T-helper 1 cell treated with Interleukin-12 subunit alpha and Interleukin-12 subunit beta and Interleukin-4 antibody, amounts not matched to agents 30 μg/mL and 1 μg/mL, for 36 hours (primary cell): Measurements from ENCODE around the gene PIH1D1.

ENCODE experiments used
- H3K27ac Mint-ChIP-seq: one replicate; pipeline ENCODE4 v1.8.0; 2021; ENCODE audit warnings: mild to moderate bottlenecking, mixed read lengths
- H3K27me3 Mint-ChIP-seq: one replicate; pipeline ENCODE4 v1.8.0; 2021; ENCODE audit warnings: low read depth, mixed read lengths
- H3K36me3 Mint-ChIP-seq: one replicate; pipeline ENCODE4 v1.8.0; 2021; ENCODE audit warnings: low read depth, mixed read lengths
- H3K4me1 Mint-ChIP-seq: one replicate; pipeline ENCODE4 v1.8.0; 2021; ENCODE audit warnings: low read depth, mixed read lengths
- H3K4me3 Mint-ChIP-seq: one replicate; pipeline ENCODE4 v1.8.0; 2021; ENCODE audit warnings: mild to moderate bottlenecking, moderate library complexity, mixed read lengths
- H3K9me3 Mint-ChIP-seq: one replicate; pipeline ENCODE4 v1.8.0; 2021; ENCODE audit warnings: mixed read lengths

PIH1D1 gene

DNA sequence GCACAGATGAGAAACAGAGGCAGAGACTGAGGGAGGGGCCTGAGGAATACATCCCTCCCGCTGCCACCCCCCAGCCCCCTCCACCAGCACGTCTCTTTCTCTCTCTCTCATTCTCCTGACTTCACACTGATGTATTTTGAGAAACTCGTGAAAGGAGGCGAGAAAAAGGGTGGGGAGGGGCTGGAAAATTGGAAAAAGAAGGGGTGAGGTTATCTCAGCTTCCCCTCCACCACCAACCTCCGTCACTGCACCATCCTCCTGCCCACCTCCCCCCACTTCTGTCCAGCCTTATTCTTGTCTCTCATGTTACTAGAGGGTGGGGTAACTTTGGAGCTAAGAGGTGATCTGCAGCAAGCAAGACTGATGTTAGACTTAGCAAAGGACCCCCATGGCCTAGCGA lies 11.8 kb downstream of the PIH1D1 start:
- Mint-ChIP-seq H3K27ac (no peak overlapping the region), H3K9me3 (no peaks in the 10 kb centered on the region), H3K4me1 (peaks cover 36% of the 10 kb centered on the region), H3K4me3 (no peak overlapping the region), H3K36me3 (no peaks in the 10 kb centered on the region), H3K27me3 (peaks cover 76% of the 10 kb centered on the region)

DNA sequence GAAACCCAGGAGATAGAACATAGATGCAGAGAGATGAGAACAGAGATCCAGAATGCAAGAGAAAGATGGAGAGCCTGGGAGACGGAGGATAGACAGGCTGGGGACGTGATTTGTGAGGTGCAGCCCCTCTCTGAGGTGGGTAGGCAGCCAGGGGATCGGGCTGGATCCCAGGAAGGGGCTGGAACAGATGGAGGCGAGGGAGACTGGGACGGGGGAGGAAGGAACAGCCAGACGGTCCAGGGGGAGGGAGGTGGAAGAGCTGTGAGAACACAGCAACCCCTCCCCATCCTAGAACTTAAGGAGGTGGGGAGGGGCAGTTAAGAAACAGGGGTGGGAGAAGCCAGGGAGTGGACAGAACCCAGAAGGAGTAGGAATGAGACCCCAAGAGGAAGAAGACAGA lies 13.4 kb downstream of the PIH1D1 start:
- no peak overlapping the region for H3K27ac Mint-ChIP-seq
- H3K27me3 Mint-ChIP-seq, result peaks cover 91% of the 10 kb centered on the region
- H3K9me3 Mint-ChIP-seq, result no peaks in the 10 kb centered on the region
- H3K4me3 Mint-ChIP-seq, result no peak overlapping the region
- no peaks in the 10 kb centered on the region for H3K36me3 Mint-ChIP-seq
- peaks cover 31% of the 10 kb centered on the region for H3K4me1 Mint-ChIP-seq

DNA sequence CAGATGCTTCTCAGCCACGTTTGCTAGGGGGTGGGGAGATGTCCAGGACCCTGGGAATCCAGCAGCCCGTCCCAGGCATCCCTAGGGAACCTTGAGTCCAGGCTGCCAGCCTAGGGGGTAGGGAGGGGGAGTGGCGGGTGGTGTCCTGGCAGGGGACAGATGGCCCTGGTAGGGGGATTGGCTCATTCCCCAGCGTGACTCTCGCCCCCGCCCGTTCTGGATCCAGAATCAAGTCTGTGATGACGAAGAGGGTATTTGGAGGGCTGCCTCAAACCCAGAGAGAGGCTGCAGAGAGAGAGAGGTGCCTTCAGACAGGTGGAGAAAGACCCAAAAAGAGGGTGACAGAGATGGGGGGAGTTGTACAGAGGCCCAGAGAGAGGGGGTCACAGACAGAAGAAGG lies 14.4 kb downstream of the PIH1D1 start:
- H3K4me3 Mint-ChIP-seq, result no peak overlapping the region
- H3K27ac Mint-ChIP-seq, result no peak overlapping the region
- H3K27me3 Mint-ChIP-seq, result peaks cover 96% of the 10 kb centered on the region
- H3K4me1 Mint-ChIP-seq, result peaks cover 26% of the 10 kb centered on the region
- H3K36me3 Mint-ChIP-seq, result no peaks in the 10 kb centered on the region
- H3K9me3 Mint-ChIP-seq, result no peaks in the 10 kb centered on the region

DNA sequence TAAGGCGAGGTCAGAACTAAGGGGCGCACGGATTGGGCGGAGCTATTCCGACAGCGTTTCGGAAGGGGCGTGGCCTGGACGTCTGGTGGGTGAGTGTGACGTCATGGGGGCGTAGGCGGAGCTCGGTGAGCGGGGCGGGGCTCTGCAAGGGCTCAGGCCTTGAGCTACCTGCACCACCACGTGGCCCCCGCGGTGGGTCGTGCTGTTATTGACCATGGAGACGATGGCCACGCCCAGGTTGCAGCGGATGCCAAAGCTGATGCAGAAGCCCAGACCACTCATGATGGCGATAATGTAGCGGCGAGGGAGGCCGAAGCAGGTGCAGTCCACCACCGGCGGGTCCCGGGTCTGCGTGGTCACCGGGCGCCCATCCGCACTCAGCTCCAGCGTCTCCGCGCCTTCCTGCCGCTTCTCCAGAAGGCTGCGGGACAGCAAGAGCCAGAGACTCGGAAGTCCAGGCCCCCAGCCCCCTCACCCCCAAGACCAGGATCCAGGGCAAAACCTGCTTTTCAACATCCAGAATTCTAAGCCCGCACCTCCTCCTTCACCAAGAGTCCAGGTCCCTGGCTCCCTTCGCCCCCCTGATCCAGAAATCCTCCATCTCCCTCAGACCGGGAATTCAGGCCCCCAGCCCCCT lies 15.1 kb downstream of the PIH1D1 start:
- no peaks in the 10 kb centered on the region for H3K9me3 Mint-ChIP-seq
- H3K4me3 Mint-ChIP-seq, result no peak overlapping the region

DNA sequence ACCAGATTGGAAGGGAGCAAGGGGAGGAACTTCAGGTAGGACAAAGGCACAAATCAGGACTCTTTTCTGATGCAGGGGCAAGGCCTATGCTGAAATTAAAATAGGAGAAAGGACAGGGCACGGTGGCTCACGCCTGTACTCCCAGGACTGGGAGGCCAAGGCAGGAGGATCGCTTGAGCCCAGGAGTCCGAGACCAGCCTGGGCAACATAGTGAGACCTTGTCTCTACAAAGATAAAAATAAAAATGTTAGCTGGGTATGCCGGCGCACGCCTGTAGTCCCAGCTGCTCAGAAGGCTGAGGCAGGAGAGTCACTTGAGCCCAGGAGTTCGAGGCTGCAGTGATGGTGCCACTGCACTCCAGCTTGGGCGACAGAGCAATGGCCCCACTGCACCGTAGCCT lies 15.9 kb downstream of the PIH1D1 start:
- Mint-ChIP-seq H3K27ac (no peak overlapping the region), H3K4me1 (peaks cover 18% of the 10 kb centered on the region), H3K27me3 (peaks cover 94% of the 10 kb centered on the region), H3K4me3 (no peak overlapping the region), H3K36me3 (no peaks in the 10 kb centered on the region), H3K9me3 (no peaks in the 10 kb centered on the region)

More for the DNA sequence above, 15.1 kb downstream of the PIH1D1 start:
- H3K27me3 Mint-ChIP-seq, result peaks cover 94% of the 10 kb centered on the region
- peaks cover 19% of the 10 kb centered on the region for H3K4me1 Mint-ChIP-seq
- no peaks in the 10 kb centered on the region for H3K36me3 Mint-ChIP-seq
- H3K27ac Mint-ChIP-seq, result peak overlapping the region; percentile 11

DNA sequence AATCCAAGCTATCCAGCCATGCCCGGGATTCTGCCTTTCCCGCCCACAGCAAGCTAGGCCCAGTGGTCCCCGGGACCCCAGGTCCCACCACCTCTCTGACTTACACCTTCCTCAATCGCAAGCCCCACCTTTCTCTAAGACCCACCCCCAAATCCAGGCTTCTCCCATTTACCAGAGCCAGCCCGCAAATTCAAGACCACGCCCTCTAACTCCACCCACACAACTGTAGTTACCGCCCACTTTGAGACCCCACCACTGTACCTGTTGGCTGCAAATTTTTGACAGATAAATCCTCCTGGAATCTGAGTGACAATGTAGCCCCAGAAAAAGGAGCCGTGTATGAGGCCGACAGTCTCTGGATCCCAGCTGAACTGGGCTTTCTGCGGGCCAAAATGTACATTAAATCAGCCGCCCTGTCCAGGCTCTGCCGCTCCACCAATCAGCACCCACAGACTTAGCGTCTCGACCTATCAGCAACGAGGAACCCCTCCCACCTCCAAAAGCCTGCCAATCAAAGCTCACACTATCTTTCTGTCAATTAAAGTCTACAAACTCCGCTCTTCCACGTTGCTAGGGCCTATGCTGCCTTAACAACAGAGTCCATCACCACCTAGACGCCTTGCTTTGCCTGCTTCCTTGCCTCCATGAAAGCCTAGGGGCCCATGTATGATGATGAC lies 16.6 kb downstream of the PIH1D1 start:
- peaks cover 17% of the 10 kb centered on the region for H3K4me1 Mint-ChIP-seq
- no peak overlapping the region for H3K27ac Mint-ChIP-seq
- no peaks in the 10 kb centered on the region for H3K36me3 Mint-ChIP-seq
- no peaks in the 10 kb centered on the region for H3K9me3 Mint-ChIP-seq
- H3K27me3 Mint-ChIP-seq, result peaks cover 94% of the 10 kb centered on the region
- H3K4me3 Mint-ChIP-seq, result no peak overlapping the region

DNA sequence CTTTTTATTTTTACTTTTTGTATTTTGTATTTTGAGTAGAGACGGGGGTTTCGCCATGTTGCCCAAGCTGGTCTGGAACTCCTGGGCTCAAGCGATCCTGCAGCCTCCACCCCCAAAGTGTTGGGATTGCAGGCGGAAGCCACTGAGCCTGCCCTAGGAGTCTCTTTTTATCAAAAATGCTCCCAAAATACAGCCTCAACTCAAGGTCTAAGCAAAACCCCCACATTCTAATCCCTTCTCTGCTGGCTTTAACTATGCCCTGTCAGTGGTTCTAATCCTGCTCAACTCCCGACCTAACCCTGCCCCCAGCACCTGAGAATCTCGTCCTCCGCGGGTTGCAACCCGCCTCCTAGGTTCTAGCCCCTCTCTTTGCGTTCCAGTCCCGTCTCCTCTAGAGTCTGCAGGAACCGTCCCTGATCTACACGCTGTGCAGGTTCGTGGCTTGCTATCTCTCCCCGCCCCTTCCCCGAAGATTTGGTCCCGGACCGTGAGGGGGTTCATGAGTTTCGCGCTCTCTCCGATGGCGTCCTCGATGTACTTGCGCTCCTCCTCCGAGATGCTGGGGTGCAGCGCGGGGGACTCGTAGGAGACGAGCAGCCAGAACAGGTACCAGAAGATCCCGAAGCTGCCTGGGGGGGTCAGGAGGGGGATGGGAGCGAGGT lies 18.2 kb downstream of the PIH1D1 start:
- H3K4me3 Mint-ChIP-seq, result no peak overlapping the region
- peaks cover 22% of the 10 kb centered on the region for H3K4me1 Mint-ChIP-seq
- peaks cover 94% of the 10 kb centered on the region for H3K27me3 Mint-ChIP-seq
- peaks cover 2% of the 10 kb centered on the region for H3K36me3 Mint-ChIP-seq
- H3K9me3 Mint-ChIP-seq, result no peaks in the 10 kb centered on the region
- no peak overlapping the region for H3K27ac Mint-ChIP-seq

DNA sequence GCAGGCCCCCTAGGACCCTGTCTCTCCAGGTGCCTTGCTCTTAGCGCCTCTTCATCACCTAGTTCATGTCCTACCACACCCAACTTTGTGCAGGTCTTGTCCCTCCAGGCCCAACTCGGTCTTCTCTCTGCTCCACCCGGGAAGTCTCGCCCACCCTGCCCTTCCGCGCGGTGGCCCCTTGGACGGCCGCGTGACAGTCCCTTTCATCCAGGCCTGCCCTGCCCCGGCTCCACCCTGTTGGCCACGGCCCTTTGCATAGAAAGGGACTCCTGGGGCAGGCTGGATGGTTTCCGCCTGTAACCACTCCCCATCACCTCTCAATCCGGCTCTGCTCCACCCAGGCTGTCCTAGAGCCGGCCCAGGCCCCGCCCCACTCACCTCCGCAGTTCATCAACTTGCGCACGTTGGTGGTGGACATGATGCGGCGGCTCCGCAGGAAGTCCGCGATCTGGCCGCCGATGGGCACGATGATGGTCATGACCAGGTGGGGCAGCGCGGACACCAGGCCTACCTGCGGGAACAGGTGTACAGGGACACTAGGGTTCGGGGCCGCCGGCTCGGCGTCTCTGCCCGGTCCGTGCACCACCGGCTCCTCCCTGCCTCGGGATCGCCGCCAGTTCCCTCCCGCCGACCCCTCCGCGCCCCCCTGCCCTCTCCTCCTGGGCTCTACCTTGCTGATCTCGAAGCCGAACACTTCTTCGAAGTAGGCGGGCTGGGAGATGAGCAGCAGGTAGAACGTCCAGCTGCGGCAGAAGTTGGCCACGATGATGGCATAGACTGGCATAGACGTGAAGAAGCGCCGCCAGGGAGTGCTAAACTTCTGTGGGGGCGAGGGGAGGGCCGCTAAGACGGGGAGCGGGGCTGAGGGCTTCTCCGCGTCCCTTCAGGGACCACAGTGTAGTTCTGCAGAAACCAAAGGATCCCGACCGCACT lies 19.2 kb downstream of the PIH1D1 start:
- Mint-ChIP-seq H3K36me3 (peaks cover 2% of the 10 kb centered on the region), H3K27ac (no peak overlapping the region), H3K27me3 (peaks cover 94% of the 10 kb centered on the region), H3K4me1 (peaks cover 24% of the 10 kb centered on the region), H3K9me3 (no peaks in the 10 kb centered on the region), H3K4me3 (no peak overlapping the region)

DNA sequence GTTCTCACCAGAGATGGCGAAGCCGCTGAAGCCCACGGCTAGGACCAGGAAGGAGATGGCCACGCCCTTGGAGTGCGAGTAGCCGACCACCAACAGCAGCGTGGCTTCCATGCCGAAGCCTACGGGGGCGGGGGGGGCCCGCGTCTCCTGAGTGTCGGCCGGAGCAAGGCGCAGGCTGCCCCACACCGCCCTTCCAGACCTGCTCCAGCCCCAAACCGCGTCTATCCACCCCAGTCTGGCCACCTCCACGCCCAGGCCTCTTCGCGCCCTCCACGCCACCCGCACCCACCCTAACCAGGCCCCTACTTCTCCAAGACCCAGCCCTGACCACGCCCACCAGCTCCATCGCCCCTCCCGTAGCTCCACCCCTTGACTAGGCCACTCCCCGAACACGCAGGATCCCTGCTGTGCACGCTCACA lies 20.3 kb downstream of the PIH1D1 start:
- Mint-ChIP-seq H3K27me3 (peaks cover 96% of the 10 kb centered on the region), H3K4me3 (no peak overlapping the region), H3K4me1 (peaks cover 30% of the 10 kb centered on the region), H3K36me3 (peaks cover 6% of the 10 kb centered on the region), H3K27ac (no peak overlapping the region), H3K9me3 (no peaks in the 10 kb centered on the region)

DNA sequence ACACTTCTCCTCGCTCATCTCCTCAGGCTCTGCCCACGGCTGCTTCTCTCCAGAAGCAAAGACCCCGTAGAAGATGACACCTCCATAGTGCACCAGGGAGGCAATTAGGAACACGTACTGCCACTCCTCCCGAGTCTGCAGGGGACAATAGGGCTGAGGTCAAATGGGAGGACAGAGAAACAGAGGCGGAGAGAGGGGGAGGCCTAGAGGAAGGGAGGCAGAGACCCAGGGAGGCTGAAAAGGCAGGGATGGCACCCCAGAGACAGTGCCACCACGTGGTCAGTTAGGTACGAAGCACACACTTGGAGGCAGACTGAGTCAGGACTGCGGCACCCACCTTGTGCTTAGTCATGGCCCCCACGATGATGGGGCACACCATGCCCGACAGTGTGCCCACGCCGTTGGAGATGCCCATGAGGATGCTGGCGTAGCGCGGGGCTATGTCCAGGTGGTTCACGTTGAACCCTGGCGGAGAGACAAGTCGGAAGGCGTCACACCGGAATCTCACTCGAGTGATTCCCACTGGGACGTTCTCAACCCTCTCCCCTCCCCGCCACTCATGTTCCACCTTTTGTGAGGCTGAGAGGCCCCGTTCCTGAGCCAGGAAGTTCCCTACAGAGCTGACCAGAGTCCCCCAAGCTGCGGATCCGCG lies 20.8 kb downstream of the PIH1D1 start:
- no peak overlapping the region for H3K27ac Mint-ChIP-seq
- peaks cover 29% of the 10 kb centered on the region for H3K4me1 Mint-ChIP-seq
- H3K9me3 Mint-ChIP-seq, result no peaks in the 10 kb centered on the region
- H3K27me3 Mint-ChIP-seq, result peaks cover 96% of the 10 kb centered on the region
- no peak overlapping the region for H3K4me3 Mint-ChIP-seq
- H3K36me3 Mint-ChIP-seq, result peaks cover 6% of the 10 kb centered on the region

DNA sequence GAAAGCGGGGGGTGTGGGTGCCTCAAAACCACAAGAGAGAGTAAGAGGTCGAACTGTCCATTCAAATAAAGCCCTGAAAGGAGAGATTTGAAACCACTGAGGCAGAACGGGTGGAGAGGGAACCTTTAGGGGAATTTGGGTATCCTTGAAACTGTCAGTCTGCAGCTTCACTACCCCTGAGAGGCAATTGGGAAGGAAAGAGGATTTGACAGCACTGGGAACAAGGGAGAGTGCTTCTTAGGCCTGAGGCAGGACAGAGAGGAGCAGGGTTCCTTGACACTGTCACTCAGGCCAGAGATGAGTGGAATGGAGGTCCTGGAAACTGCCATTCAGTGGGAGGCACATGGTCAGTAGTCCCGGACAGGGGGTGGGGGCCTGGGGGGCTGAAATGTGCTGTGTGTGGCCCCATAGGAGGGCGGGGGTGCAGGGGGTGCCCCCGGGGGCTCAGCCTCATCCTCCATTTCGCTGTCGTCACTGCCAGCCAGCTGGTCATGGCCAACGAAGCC lies 21.4 kb downstream of the PIH1D1 start:
- H3K4me3 Mint-ChIP-seq, result no peak overlapping the region
- peaks cover 31% of the 10 kb centered on the region for H3K4me1 Mint-ChIP-seq
- H3K27ac Mint-ChIP-seq, result no peak overlapping the region
- peaks cover 6% of the 10 kb centered on the region for H3K36me3 Mint-ChIP-seq
- H3K27me3 Mint-ChIP-seq, result peaks cover 96% of the 10 kb centered on the region
- H3K9me3 Mint-ChIP-seq, result no peaks in the 10 kb centered on the region

DNA sequence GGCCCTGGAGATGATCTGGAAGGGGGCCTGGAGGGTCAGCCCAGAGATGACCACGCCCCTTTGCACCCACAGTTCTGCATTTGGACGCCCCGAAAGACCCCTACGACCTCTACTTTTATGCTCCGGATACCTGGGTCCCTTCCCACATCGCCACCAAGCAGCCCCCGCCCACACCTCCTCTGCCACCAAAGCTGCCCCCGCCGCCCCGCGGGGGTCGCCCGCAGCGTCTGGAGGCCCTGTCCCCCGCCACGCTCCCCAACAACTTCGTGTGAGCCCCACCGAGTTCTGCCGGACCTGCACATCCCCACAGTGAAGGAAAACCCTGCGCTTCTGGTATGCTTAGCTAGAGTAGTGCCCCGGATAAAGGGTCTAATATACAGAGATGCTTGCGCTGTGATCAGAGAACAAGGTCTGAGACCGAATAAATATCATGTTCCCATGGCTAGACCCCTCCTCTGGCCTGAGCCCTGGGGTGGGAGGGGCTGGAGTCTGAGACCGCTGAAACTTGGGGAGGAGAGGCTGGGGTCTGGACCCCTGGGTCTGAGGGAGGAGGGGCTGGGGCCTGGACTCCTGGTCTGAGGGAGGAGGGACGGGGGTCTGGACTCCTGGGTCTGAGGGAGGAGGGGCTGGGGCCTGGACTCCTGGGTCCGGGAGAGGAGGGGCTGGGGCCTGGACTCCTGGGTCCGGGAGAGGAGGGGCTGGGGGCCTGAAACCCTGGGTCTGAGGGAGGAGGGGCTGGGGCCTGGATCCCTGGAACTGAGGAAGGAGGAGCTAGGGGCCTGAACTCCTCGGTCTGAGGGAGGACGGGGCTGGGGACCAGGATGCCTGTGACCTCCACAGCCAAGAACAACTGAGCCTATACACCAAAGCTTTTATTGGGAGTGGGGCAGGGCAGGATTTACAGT lies 22.8 kb downstream of the PIH1D1 start:
- Mint-ChIP-seq H3K27ac (no peak overlapping the region), H3K36me3 (peaks cover 7% of the 10 kb centered on the region), H3K4me3 (peak overlapping the region; percentile 40), H3K4me1 (peaks cover 39% of the 10 kb centered on the region), H3K9me3 (no peaks in the 10 kb centered on the region), H3K27me3 (peaks cover 96% of the 10 kb centered on the region)
